Measurements from ENCODE around the gene HS3ST1.

DNA sequence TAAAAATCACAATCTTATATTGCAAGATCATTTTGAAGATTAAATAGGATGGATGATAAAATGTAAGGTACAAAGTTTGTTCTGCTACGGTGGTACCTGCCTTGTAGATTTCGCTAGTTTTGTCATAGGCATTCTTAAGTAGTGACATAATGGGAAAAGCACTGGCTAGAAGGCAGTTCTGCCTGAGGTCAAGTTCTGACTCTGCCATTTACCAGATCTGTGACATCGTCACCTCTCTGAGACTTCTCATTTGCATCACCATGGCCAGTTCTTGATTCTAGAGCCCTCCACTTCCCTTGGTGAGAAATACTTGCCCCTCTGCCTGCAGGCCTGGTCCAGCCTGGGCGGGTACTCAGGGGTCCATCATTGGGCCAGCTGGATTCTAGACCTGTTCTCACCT lies 85.2 kb downstream of the HS3ST1 start:
- no peak for TF ChIP-seq POLR2A (IDR thresholded peaks at IDR 0.05; ENCODE audit: low read depth, low read length)
- TF ChIP-seq POLR2AphosphoS5 (IDR thresholded peaks at IDR 0.05; ENCODE audit: low read depth, low read length): no peak
- TF ChIP-seq TAF1 (IDR thresholded peaks at IDR 0.05; ENCODE audit: borderline replicate concordance, low read depth, low read length): no peak
